ENCODE measurements around the gene EPS15. TPM values are rescaled to one million over a fixed set of nuclear protein-coding genes. Genes with fewer than 3 reads are reported as not detected.

The EPS15 gene
- total and polyA plus RNA-seq, 2 experiments from 2014 or later, result 14.9 to 46.0 TPM

- WGBS (ENCODE audit: low lambda C conversion rate, missing lambda C conversion rate), result 97% methylated on average over 1 of the region's 1 CpG
- no peak for TF ChIP-seq EZH2 (IDR thresholded peaks at IDR 0.05; ENCODE audit: borderline replicate concordance)
- no peak for TF ChIP-seq EZH2phosphoT487 (IDR thresholded peaks at IDR 0.05; ENCODE audit: low read depth, severe bottlenecking, unreplicated experiment)
- TF ChIP-seq CTCF (IDR thresholded peaks at IDR 0.05; ENCODE audit: poor library complexity), result no peak
- Histone ChIP-seq H4K20me1 (ENCODE audit: insufficient read depth, poor library complexity, severe bottlenecking) (no peaks in the 10 kb centered on the region), H3K4me2 (no peak overlapping the region), H3K27me3 (no peaks in the 10 kb centered on the region), H3K9me2 (replicated peaks; ENCODE audit: insufficient read depth) (no peaks in the 10 kb centered on the region), H3K4me1 (ENCODE audit: insufficient read depth) (no peaks in the 10 kb centered on the region), H3K36me3 (replicated peaks; ENCODE audit: insufficient read depth, low read depth) (no peaks in the 10 kb centered on the region), H2AFZ (no peak overlapping the region), H3K27ac (no peak overlapping the region), H3K4me3 (no peak overlapping the region), H3K79me2 (no peaks in the 10 kb centered on the region), H3K9me3 (ENCODE audit: low read depth) (no peaks in the 10 kb centered on the region)
- no peak for DNase-seq (ENCODE audit: low spot score)
Observed at GRCh38 chr1:51355382-51355781, 163.7 kb downstream of the EPS15 start.

GRCh38 chr1:51354416-51354815, 164.7 kb downstream of the EPS15 start:
- no peak overlapping the region for H3K4me3 ChIP-seq
- no peaks in the 10 kb centered on the region for H3K9me3 ChIP-seq (ENCODE audit: low read depth)
- no peaks in the 10 kb centered on the region for H3K36me3 ChIP-seq (replicated peaks; ENCODE audit: insufficient read depth, low read depth)
- no peak for DNase-seq (ENCODE audit: low spot score)
- TF ChIP-seq CTCF (IDR thresholded peaks at IDR 0.05; ENCODE audit: poor library complexity), result no peak
- no peak overlapping the region for H2AFZ ChIP-seq
- H4K20me1 ChIP-seq (ENCODE audit: insufficient read depth, poor library complexity, severe bottlenecking), result no peaks in the 10 kb centered on the region
- no peaks in the 10 kb centered on the region for H3K9me2 ChIP-seq (replicated peaks; ENCODE audit: insufficient read depth)
- H3K27ac ChIP-seq, result no peak overlapping the region
- H3K4me2 ChIP-seq, result no peak overlapping the region
- WGBS (ENCODE audit: low lambda C conversion rate, missing lambda C conversion rate), result 68% methylated on average over 3 of the region's 3 CpGs
- H3K4me1 ChIP-seq (ENCODE audit: insufficient read depth), result no peaks in the 10 kb centered on the region
- H3K79me2 ChIP-seq, result no peaks in the 10 kb centered on the region
- no peaks in the 10 kb centered on the region for H3K27me3 ChIP-seq

GRCh38 chr1:51351907-51352306, 167.2 kb downstream of the EPS15 start:
- H3K79me2 ChIP-seq, result no peaks in the 10 kb centered on the region
- H4K20me1 ChIP-seq (ENCODE audit: insufficient read depth, poor library complexity, severe bottlenecking), result no peaks in the 10 kb centered on the region
- H3K27me3 ChIP-seq, result no peaks in the 10 kb centered on the region
- WGBS (ENCODE audit: low lambda C conversion rate, missing lambda C conversion rate), result 84% methylated on average over 1 of the region's 1 CpG
- H3K4me3 ChIP-seq, result no peak overlapping the region
- no peaks in the 10 kb centered on the region for H3K9me2 ChIP-seq (replicated peaks; ENCODE audit: insufficient read depth)
- no peak overlapping the region for H3K4me2 ChIP-seq
- no peak overlapping the region for H3K27ac ChIP-seq
- no peaks in the 10 kb centered on the region for H3K9me3 ChIP-seq (ENCODE audit: low read depth)
- no peaks in the 10 kb centered on the region for H3K4me1 ChIP-seq (ENCODE audit: insufficient read depth)
- no peak for DNase-seq (ENCODE audit: low spot score)
- H2AFZ ChIP-seq, result no peak overlapping the region
- TF ChIP-seq EZH2phosphoT487 (IDR thresholded peaks at IDR 0.05; ENCODE audit: low read depth, severe bottlenecking, unreplicated experiment), result no peak
- no peak for TF ChIP-seq CTCF (IDR thresholded peaks at IDR 0.05; ENCODE audit: poor library complexity)
- no peak for TF ChIP-seq EZH2 (IDR thresholded peaks at IDR 0.05; ENCODE audit: borderline replicate concordance)
- H3K36me3 ChIP-seq (replicated peaks; ENCODE audit: insufficient read depth, low read depth), result no peaks in the 10 kb centered on the region

- 100% methylated on average over 3 of the region's 3 CpGs for WGBS (ENCODE audit: low lambda C conversion rate, missing lambda C conversion rate)
- Histone ChIP-seq H3K9me2 (replicated peaks; ENCODE audit: insufficient read depth) (no peaks in the 10 kb centered on the region), H3K79me2 (no peaks in the 10 kb centered on the region)
Observed at GRCh38 chr1:51349862-51350261, 169.2 kb downstream of the EPS15 start.

More at GRCh38 chr1:51349862-51350261, 169.2 kb downstream of the EPS15 start:
- Histone ChIP-seq H3K4me2 (no peak overlapping the region), H3K27ac (no peak overlapping the region), H2AFZ (no peak overlapping the region), H3K36me3 (replicated peaks; ENCODE audit: insufficient read depth, low read depth) (no peaks in the 10 kb centered on the region), H3K27me3 (peaks cover 3% of the 10 kb centered on the region), H4K20me1 (ENCODE audit: insufficient read depth, poor library complexity, severe bottlenecking) (no peaks in the 10 kb centered on the region), H3K4me3 (no peak overlapping the region), H3K9me3 (ENCODE audit: low read depth) (no peaks in the 10 kb centered on the region), H3K4me1 (ENCODE audit: insufficient read depth) (no peaks in the 10 kb centered on the region)
- DNase-seq (ENCODE audit: low spot score), result no peak
- TF ChIP-seq EZH2 (IDR thresholded peaks at IDR 0.05; ENCODE audit: borderline replicate concordance), result no peak
- no peak for TF ChIP-seq EZH2phosphoT487 (IDR thresholded peaks at IDR 0.05; ENCODE audit: low read depth, severe bottlenecking, unreplicated experiment)
- TF ChIP-seq CTCF (IDR thresholded peaks at IDR 0.05; ENCODE audit: poor library complexity), result no peak

Measured in hepatocyte (in vitro differentiated cells).